ENCODE data around the gene ZSCAN9. TPM values are rescaled to one million over a fixed set of nuclear protein-coding genes. Genes with fewer than 3 reads are reported as not detected.

The ZSCAN9 gene
- polyA plus RNA-seq, 6 donors from 2014 or later, result 8.1 to 12.2 (median 10.0) TPM; not detected in 1

DNA sequence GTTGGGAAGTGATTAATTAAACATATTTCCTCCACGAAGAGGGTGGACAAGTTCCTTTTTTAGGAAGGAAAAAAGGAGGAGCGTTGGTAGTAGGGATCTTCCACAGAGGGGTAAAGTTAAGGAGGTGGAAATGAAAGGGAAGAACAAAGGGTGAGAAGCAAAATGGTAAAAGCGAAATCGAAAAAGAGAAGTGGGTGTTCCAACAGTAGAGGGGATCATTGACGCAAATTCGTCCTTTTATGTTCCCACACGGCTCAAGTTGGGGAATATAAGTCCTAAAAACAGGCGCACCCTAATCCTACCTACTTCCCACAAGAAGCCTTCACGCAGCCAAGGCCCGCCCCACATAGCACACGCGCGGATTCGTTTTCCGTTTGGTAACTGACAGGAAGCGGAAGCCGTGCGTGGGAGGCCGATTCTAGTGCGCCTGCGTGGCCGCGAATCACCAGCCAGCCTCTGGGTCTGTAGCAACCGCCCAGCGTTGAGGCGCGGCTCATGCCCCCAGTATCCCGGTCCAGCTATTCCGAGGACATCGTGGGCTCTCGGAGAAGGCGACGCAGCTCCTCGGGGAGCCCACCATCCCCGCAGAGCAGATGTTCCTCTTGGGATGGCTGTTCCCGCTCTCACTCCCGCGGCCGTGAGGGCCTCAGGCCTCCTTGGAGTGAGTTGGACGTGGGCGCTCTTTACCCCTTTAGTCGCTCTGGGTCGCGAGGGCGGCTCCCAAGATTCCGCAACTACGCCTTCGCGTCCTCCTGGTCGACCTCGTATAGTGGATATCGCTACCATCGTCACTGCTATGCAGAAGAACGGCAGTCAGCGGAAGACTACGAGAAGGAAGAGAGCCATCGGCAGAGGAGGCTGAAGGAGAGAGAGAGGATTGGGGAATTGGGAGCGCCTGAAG is 34.1 kb downstream of the ZSCAN9 start, which contains the start of gene NKAPL:
Gene NKAPL, plus strand, starts transcription at position 421 of the 901 bp plus-strand sequence. Its CDS starts 75 bp downstream, at position 496.
- H3K9me3 Mint-ChIP-seq, result peaks cover 0 to 19% (median 10%) of the 10 kb centered on the region in 7 donors
- H3K4me3 Mint-ChIP-seq, result peak within 1 kb of the TSS; percentile 49 to 88 (median 72)
- H3K27me3 Mint-ChIP-seq, result peaks cover 3 to 14% (median 7%) of the 10 kb centered on the region in 3 donors
- peaks cover 10 to 20% of the 10 kb centered on the region in 2 donors for H3K36me3 Mint-ChIP-seq
- peaks cover 0 to 6% (median 5%) of the 10 kb centered on the region in 3 donors for H3K4me1 Mint-ChIP-seq
- H3K27ac Mint-ChIP-seq, result peak within 1 kb of the TSS in 2 of 6 donors; percentile 56 to 94
- ATAC-seq (ENCODE audit: low read depth in 2 of 2), result peak; percentile 78 to 87
- peak; percentile 35 for DNase-seq

DNA sequence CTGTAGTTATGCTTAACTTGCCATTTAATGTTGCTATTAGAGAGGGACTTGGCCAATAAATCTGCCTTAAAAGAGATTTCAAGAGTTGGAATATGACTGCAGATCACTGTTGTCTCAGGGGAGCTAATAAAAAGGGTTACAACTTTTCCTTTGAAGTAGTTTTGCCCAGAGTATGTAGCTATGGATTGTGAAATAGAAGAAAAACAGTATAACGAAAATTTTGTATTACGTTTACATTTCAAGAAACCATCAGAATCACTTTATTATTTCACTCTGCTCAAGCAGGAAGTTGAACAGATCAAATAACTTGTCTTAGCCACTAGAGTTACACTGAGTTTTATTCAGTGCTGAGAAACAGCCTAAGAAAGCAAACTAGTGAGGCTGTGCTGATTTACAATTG is 38.8 kb downstream of the ZSCAN9 start:
- peaks cover 0 to 9% (median 5%) of the 10 kb centered on the region in 7 donors for H3K9me3 Mint-ChIP-seq
- no peak for ATAC-seq (ENCODE audit: low read depth in 2 of 2)
- peaks cover 0 to under 1% (median 0%) of the 10 kb centered on the region in 3 donors for H3K4me1 Mint-ChIP-seq
- no peak overlapping the region for H3K27ac Mint-ChIP-seq
- peaks cover 0 to 7% (median 7%) of the 10 kb centered on the region in 3 donors for H3K27me3 Mint-ChIP-seq
- DNase-seq, result no peak
- H3K4me3 Mint-ChIP-seq, result peak overlapping the region in 1 of 8 donors; percentile 39
- peaks cover 10 to 11% of the 10 kb centered on the region in 2 donors for H3K36me3 Mint-ChIP-seq

DNA sequence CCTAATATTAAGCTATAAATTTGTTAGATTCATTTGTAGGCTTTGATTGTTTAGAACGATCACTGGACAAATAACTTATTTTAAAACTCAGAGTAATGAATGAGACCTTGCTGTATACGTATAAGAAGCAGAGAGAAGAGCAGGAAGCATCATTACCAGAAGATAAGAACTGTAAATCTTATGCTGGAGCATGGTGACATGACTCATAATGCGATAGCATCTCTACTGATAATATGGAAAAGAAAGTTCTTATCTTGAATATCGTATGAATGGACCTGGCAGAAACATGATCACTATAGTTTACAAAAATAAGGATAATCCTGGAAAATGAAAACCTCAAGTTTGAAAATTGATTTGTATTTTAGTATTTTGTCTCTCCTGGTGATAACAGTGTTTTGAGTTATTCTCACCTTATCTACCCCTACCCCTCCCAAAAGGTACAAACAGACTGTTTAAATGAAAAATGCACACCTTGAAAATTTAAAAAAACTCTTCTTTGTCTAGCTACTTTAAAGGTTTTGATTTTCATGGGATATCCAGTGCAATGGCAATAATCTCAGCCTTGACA is 39.8 kb downstream of the ZSCAN9 start:
- Mint-ChIP-seq H3K9me3 (peaks cover 0 to 4% (median 3%) of the 10 kb centered on the region in 7 donors), H3K4me3 (peak overlapping the region in 1 of 8 donors; percentile 39), H3K27me3 (peaks cover 0 to 2% (median 2%) of the 10 kb centered on the region in 3 donors), H3K36me3 (peaks cover 4% of the 10 kb centered on the region in 2 donors), H3K27ac (no peak overlapping the region), H3K4me1 (no peaks in the 10 kb centered on the region)
- DNase-seq (no peak), ATAC-seq (ENCODE audit: low read depth in 2 of 2) (no peak)

DNA sequence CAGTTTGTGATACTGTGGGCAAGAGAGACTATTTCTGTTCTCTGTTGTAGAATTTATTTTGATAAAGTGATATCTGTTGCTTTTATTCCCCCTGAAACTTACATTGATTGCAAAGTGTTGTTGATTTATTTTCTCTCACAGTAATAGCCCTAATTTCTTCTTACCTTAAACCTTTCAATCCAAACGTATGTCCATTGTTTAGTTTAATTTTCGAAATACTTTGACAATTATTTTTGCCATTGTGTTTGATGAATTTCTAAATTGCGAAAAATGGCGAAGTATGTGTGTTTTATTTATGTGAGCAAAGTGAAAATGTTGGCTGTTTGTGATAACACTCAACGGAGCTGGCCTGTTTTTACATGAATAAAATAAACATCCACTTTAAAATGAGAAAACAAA is 41.5 kb downstream of the ZSCAN9 start:
- ATAC-seq (ENCODE audit: low read depth in 2 of 2) (no peak), DNase-seq (no peak)
- no peak overlapping the region for H3K27ac Mint-ChIP-seq
- no peaks in the 10 kb centered on the region for H3K36me3 Mint-ChIP-seq
- H3K27me3 Mint-ChIP-seq, result no peaks in the 10 kb centered on the region
- H3K4me1 Mint-ChIP-seq, result peaks cover 0 to 8% (median 4%) of the 10 kb centered on the region in 3 donors
- no peaks in the 10 kb centered on the region for H3K9me3 Mint-ChIP-seq
- no peak overlapping the region for H3K4me3 Mint-ChIP-seq

DNA sequence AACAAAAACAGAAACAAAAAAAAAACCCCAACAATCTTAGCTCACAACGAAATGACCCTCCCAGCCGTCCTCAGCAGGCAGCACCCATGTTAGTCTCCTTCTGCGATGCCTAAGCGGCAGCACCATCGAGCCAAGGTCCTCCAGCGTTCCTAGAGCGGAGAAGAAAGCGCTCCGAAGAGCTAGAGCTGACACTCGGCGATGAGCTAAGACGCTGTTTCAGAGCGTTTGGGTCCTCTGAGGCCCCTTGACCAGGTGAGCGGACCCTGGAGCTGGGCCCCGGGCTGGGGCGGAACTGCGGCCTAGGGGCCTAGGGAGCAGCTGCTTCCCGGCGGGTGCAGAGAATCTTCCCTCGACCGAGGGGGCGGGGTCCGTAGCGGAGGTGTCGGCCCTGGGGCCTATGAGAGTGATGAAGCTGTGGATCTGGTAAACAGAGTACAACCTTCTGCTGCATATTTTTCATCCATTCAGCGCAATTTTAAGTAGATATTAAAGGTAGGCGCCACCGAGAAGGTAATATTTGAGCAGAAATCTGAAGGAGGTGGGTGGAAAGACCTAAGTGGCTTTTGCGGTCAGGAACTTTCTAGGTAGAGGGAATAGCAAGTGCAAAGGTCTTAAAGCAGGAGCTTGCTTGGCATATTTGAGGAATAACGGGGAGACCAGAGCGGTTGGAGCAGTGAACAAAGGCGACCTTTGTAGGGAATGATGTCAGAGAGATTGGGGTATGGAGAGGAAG is 42.1 kb downstream of the ZSCAN9 start, which contains the start of gene ZSCAN26:
Gene ZSCAN26, plus strand, starts transcription at position 182 of the 733 bp plus-strand sequence. CDS start 4,777 bp downstream, outside the sequence.
- ATAC-seq (ENCODE audit: low read depth in 2 of 2), result peak; percentile 96 to 97
- peak within 1 kb of the TSS in 1 of 8 donors; percentile 13 for H3K4me3 Mint-ChIP-seq
- H3K27me3 Mint-ChIP-seq, result no peaks in the 10 kb centered on the region
- peaks cover 2 to 8% (median 4%) of the 10 kb centered on the region in 3 donors for H3K4me1 Mint-ChIP-seq
- H3K9me3 Mint-ChIP-seq, result no peaks in the 10 kb centered on the region
- peak; percentile 82 for DNase-seq
- peaks cover 0 to 3% of the 10 kb centered on the region in 2 donors for H3K36me3 Mint-ChIP-seq
- H3K27ac Mint-ChIP-seq, result peak within 1 kb of the TSS in 1 of 6 donors; percentile 77

DNA sequence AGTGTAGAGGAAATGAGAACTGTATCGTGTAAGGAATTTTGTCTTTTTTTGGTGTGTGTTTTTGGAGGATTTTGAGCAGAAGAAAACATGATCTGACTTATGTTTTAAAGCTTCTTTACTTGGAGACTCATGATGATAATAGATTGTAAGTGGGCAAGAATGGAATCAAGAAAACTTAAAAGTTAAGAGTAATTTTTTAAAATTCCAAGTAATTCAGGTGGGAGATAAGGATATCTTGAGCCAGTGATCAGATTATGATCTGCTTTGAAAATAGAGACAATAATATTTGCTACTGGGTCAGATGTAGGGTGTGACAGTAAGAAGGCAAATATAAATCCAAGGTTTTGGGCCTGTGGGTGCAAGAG is 42.6 kb downstream of the ZSCAN9 start:
- Mint-ChIP-seq H3K4me3 (no peak overlapping the region), H3K27me3 (no peaks in the 10 kb centered on the region), H3K4me1 (peaks cover 2 to 8% (median 4%) of the 10 kb centered on the region in 3 donors), H3K27ac (no peak overlapping the region), H3K36me3 (peaks cover 5 to 9% of the 10 kb centered on the region in 2 donors), H3K9me3 (no peaks in the 10 kb centered on the region)
- no peak for DNase-seq
- ATAC-seq (ENCODE audit: low read depth in 2 of 2), result no peak

DNA sequence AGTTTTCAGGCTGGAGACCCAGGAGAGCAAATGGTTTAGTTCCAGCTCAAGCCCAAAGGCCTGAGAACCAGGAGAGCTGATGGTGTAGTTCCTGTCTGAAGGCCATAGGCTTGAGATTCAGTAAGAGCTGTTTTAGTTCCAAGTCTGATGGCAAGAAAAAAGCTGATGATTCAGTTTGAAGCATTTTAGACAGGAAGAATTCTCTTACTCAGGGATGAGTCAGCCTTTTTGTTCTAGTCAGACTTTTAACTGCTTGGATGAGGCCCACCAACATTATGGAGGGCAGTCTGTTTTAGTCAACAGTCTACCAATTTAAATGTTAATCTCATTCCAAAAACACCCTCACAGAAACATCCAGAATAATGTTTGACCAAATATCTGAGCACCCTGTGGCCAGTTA is 44.4 kb downstream of the ZSCAN9 start:
- DNase-seq (no peak), ATAC-seq (ENCODE audit: low read depth in 2 of 2) (no peak)
- Mint-ChIP-seq H3K9me3 (no peaks in the 10 kb centered on the region), H3K4me3 (no peak overlapping the region), H3K27me3 (no peaks in the 10 kb centered on the region), H3K27ac (no peak overlapping the region), H3K4me1 (peaks cover 2 to 14% (median 4%) of the 10 kb centered on the region in 3 donors), H3K36me3 (peaks cover 16 to 19% of the 10 kb centered on the region in 2 donors)

DNA sequence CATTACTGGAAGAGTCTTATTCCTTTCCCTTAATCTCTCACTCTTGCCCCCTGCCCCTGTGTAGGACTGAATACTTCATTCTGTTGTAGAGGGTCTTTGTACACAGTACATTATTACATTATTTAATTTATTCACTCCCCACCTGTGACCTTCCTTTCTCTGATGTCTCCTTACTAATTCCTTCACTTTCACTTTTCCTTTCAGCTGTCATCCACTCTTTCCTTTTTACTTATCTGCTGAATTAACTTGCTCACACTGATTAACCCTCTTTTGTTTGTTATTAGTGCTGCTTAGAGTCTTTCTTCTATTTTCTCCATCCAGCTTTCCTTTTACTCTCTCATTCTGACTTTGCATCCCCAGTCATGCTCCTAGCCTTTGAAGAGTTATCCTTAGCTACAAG is 49.8 kb downstream of the ZSCAN9 start:
- Mint-ChIP-seq H3K36me3 (peaks cover 26 to 50% of the 10 kb centered on the region in 2 donors), H3K4me3 (peak overlapping the region in 1 of 8 donors; percentile 35), H3K4me1 (peaks cover 4 to 22% (median 4%) of the 10 kb centered on the region in 3 donors), H3K27me3 (no peaks in the 10 kb centered on the region), H3K27ac (no peak overlapping the region), H3K9me3 (no peaks in the 10 kb centered on the region)
- no peak for DNase-seq
- ATAC-seq (ENCODE audit: low read depth in 2 of 2), result no peak

DNA sequence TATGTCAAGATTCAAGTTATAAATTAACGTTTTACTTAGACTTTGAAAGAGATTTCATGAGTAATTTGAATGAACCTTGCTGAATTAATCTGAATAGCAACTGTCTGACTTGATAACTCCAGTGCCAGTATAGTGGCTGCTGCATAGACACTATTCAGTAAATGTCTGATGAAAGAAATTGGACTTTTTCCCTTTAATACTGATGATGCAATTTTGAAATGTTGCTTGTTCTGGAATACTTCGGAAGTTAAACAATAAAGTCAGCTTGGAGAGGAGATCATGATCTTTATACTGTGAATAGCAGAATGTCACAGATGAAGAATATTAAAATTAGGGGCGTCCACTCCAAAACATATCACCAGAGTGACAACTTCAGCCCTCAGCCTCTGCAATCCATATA is 52.7 kb downstream of the ZSCAN9 start:
- ATAC-seq (ENCODE audit: low read depth in 2 of 2), result no peak
- Mint-ChIP-seq H3K27me3 (peaks cover 9 to 12% (median 9%) of the 10 kb centered on the region in 3 donors), H3K4me3 (no peak overlapping the region), H3K27ac (no peak overlapping the region), H3K36me3 (peaks cover 21 to 40% of the 10 kb centered on the region in 2 donors), H3K9me3 (no peaks in the 10 kb centered on the region), H3K4me1 (peaks cover 6 to 25% (median 12%) of the 10 kb centered on the region in 3 donors)
- no peak for DNase-seq

DNA sequence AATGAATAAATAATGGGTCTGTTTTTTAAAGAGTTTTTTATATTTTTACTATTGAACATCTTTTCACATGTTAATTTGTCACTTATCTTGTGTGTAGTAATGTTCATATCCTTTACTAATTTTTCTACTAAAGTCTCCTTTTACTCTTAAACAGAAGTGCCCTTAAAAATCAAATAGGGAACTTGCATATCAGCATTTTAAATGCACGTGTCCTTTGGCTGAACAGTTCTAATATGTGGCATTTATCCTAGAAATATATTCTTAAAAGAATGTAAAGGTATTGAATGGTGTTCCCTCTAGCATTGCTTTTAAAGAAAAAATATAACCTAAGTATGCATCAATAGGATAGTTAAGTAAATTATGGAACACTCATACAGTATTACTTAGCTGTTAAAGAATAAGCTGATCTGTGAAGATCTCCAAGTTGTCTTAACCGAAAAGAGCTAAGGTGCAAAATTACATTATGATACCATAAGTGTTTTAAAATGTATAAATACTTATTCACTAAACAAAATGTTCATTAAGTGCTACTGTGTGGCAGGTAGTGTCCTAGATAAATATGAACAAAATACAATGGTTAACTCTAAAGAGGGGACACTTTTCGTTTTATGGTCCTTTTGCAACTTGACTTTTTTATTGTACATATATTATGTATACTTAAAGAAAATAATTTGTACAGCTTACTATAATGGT is 55.7 kb downstream of the ZSCAN9 start:
- Mint-ChIP-seq H3K27me3 (peaks cover 15 to 24% (median 16%) of the 10 kb centered on the region in 3 donors), H3K9me3 (no peaks in the 10 kb centered on the region), H3K27ac (peak overlapping the region in 1 of 6 donors; percentile 53), H3K36me3 (peaks cover 10 to 20% of the 10 kb centered on the region in 2 donors), H3K4me3 (peak overlapping the region in 7 of 8 donors; percentile 60 to 92 (median 84)), H3K4me1 (peaks cover 6 to 11% (median 10%) of the 10 kb centered on the region in 3 donors)
- ATAC-seq (ENCODE audit: low read depth in 2 of 2), result no peak
- no peak for DNase-seq

DNA sequence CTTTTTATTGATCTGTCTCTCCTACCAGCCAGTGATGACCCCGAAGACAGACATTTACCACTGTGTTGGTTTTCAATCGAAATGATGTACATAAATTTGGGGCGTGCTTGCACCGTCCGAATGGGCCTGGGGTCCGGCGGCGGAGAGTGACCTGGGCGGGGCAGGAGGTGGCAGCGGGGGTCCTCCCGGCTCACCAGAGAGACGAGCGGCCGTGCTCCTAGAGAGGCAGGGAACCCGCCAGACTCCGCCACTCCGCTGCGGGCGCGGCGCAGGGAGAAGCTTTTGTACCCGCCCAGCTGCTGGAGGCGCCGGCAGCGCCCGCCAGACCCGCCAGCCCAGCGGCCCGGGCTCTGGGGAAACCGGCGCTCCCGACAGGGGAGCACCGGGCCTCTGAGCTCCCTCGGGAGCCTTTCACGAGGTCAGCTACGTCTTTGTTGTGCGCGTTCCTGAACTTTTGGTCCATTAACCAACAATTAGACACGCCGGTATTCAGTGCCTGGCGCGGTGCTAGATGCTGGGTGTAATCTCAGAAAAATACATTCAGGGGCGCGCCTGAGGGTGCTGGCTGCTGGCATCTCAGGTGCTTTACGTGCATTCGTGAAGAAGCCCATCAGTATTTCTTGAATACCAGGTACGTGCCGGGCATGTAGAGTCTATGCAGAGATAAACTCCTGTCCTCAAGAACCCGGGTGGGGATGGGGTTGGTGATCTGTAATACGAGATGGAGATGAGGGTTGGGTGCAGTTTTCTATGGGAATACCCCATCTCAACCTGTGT is 56.4 kb downstream of the ZSCAN9 start, which contains the start of gene PGBD1:
Gene PGBD1, plus strand, starts transcription at position 285 of the 777 bp plus-strand sequence. CDS start 2,242 bp downstream, outside the sequence.
- no peaks in the 10 kb centered on the region for H3K9me3 Mint-ChIP-seq
- H3K4me1 Mint-ChIP-seq, result peaks cover 6 to 11% (median 10%) of the 10 kb centered on the region in 3 donors
- DNase-seq (peak; percentile 25), ATAC-seq (ENCODE audit: low read depth in 2 of 2) (peak; percentile 85 to 89)
- peaks cover 4 to 13% of the 10 kb centered on the region in 2 donors for H3K36me3 Mint-ChIP-seq
- peak within 1 kb of the TSS in 2 of 6 donors; percentile 24 to 53 for H3K27ac Mint-ChIP-seq
- peaks cover 16 to 24% (median 17%) of the 10 kb centered on the region in 3 donors for H3K27me3 Mint-ChIP-seq
- peak within 1 kb of the TSS; percentile 60 to 92 (median 84) for H3K4me3 Mint-ChIP-seq
